IMR-90 (cell line): ENCODE data around the gene SHISA8.

Source experiments
- BHLHE40 ChIP-seq: fragments of 150-350 bp; IDR thresholded peaks from 2 replicates; pipeline ENCODE4 v1.6.1; 2016; ENCODE audit warnings: mild to moderate bottlenecking, low read depth, low read length
- POLR2A ChIP-seq: IDR thresholded peaks from 2 replicates; pipeline ENCODE4 v1.6.1; 2012; ENCODE audit warnings: mild to moderate bottlenecking, low read depth, low read length
- RAD21 ChIP-seq: IDR thresholded peaks from 2 replicates; pipeline ENCODE4 v1.6.1; 2012; ENCODE audit warnings: low read length, improper control_type of control experiment
- SMC3 ChIP-seq: fragments of 150-350 bp; IDR thresholded peaks from 2 replicates; pipeline ENCODE4 v1.6.1; 2016; ENCODE audit warnings: low read depth, mild to moderate bottlenecking, antibody characterized with exemption, low read length, moderate library complexity
- TF ChIP-seq, protein P1 (sequence below): conservative IDR thresholded peaks from 2 replicates; pipeline ENCODE4 v1.5.1; 2012; ENCODE audit warnings: mild to moderate bottlenecking, low read depth, low read length, improper control_type of control experiment
- TF ChIP-seq, protein P2 (sequence below): fragments of 150-350 bp; IDR thresholded peaks from 2 replicates; pipeline ENCODE4 v1.6.1; 2017; ENCODE audit warnings: mild to moderate bottlenecking, antibody characterized with exemption, low read length, low read depth

DNA sequence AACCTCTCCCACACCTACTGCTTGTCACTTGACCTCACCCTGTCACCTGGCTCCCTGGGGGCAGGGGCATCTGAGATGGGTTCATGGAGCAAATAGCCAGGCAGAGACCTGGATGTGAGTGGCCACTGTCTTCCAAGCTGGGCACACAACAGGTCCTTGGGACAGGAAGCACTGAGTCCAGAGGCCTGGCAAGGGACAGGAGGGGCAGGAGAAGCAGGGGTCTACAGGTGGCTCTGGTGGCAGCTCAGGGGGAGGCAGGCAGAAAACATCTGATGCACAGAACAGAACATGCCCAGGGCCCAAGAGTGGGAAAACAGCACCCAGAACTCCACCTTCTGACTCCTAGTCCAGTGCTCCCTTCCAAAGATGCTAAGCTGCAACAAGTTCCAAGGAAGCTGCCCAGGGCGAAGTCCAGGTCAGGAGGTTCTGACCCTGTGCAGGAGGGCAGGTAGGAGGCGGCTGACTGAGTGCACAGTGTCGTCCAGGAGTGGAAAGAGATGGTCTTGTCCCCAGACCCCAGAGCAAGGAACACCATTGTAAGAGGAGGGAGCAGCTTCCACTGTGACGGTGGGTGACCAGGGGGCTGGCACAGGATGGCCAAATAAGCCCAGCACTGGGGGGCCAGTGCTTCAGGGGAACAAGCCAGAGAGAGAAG, 8.2 kb upstream of the SHISA8 start:
- TF ChIP-seq, protein P1, sequence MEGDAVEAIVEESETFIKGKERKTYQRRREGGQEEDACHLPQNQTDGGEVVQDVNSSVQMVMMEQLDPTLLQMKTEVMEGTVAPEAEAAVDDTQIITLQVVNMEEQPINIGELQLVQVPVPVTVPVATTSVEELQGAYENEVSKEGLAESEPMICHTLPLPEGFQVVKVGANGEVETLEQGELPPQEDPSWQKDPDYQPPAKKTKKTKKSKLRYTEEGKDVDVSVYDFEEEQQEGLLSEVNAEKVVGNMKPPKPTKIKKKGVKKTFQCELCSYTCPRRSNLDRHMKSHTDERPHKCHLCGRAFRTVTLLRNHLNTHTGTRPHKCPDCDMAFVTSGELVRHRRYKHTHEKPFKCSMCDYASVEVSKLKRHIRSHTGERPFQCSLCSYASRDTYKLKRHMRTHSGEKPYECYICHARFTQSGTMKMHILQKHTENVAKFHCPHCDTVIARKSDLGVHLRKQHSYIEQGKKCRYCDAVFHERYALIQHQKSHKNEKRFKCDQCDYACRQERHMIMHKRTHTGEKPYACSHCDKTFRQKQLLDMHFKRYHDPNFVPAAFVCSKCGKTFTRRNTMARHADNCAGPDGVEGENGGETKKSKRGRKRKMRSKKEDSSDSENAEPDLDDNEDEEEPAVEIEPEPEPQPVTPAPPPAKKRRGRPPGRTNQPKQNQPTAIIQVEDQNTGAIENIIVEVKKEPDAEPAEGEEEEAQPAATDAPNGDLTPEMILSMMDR: no peak
- no peak for TF ChIP-seq POLR2A
- TF ChIP-seq BHLHE40: no peak
- TF ChIP-seq, protein P2, sequence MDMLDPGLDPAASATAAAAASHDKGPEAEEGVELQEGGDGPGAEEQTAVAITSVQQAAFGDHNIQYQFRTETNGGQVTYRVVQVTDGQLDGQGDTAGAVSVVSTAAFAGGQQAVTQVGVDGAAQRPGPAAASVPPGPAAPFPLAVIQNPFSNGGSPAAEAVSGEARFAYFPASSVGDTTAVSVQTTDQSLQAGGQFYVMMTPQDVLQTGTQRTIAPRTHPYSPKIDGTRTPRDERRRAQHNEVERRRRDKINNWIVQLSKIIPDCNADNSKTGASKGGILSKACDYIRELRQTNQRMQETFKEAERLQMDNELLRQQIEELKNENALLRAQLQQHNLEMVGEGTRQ: no peak
- TF ChIP-seq SMC3: no peak
- no peak for TF ChIP-seq RAD21
